Progenitor cell of endocrine pancreas (in vitro differentiated cells): ENCODE measurements around the gene SLC49A3. TPM values are rescaled to one million over a fixed set of nuclear protein-coding genes. Genes with fewer than 3 reads are reported as not detected.

ENCODE experiments used
- DNase-seq: peaks from one replicate; pipeline ENCODE4 v3.0.0; 2021; ENCODE audit warnings: low spot score; ENCODE audit not compliant: unreplicated experiment
- H3K27ac Mint-ChIP-seq: 2 replicates; pipeline ENCODE4 v1.8.0; 2021; ENCODE audit warnings: mild to moderate bottlenecking, moderate library complexity, mixed read lengths
- H3K27me3 Mint-ChIP-seq: 2 replicates; pipeline ENCODE4 v1.8.0; 2021; ENCODE audit warnings: mixed read lengths
- H3K36me3 Mint-ChIP-seq: 2 replicates; pipeline ENCODE4 v1.8.0; 2022; ENCODE audit warnings: mixed read lengths; ENCODE audit not compliant: insufficient read depth
- H3K4me1 Mint-ChIP-seq: 2 replicates; pipeline ENCODE4 v1.8.0; 2021; ENCODE audit warnings: low read depth, mixed read lengths
- H3K4me3 Mint-ChIP-seq: 2 replicates; pipeline ENCODE4 v1.8.0; 2021; ENCODE audit warnings: low read depth, mild to moderate bottlenecking, moderate library complexity, mixed read lengths
- H3K9me3 Mint-ChIP-seq: 2 replicates; pipeline ENCODE4 v1.8.0; 2021; ENCODE audit warnings: low read depth, mixed read lengths
- total RNA-seq: library from RNA; stranded (reverse); gene quantifications from 2 replicates; pipeline ENCODE4 v1.2.1, GENCODE V29; 2021
- TF ChIP-seq, protein P1 (sequence below): fragments of 200-600 bp; sonication (generic); IDR thresholded peaks from one replicate; pipeline ENCODE4 v1.5.0; 2021; ENCODE audit warnings: antibody characterized with exemption, mild to moderate bottlenecking; ENCODE audit not compliant: unreplicated experiment

SLC49A3 gene
- total RNA-seq, 1 donor from 2014 or later: 13.1 TPM

DNA sequence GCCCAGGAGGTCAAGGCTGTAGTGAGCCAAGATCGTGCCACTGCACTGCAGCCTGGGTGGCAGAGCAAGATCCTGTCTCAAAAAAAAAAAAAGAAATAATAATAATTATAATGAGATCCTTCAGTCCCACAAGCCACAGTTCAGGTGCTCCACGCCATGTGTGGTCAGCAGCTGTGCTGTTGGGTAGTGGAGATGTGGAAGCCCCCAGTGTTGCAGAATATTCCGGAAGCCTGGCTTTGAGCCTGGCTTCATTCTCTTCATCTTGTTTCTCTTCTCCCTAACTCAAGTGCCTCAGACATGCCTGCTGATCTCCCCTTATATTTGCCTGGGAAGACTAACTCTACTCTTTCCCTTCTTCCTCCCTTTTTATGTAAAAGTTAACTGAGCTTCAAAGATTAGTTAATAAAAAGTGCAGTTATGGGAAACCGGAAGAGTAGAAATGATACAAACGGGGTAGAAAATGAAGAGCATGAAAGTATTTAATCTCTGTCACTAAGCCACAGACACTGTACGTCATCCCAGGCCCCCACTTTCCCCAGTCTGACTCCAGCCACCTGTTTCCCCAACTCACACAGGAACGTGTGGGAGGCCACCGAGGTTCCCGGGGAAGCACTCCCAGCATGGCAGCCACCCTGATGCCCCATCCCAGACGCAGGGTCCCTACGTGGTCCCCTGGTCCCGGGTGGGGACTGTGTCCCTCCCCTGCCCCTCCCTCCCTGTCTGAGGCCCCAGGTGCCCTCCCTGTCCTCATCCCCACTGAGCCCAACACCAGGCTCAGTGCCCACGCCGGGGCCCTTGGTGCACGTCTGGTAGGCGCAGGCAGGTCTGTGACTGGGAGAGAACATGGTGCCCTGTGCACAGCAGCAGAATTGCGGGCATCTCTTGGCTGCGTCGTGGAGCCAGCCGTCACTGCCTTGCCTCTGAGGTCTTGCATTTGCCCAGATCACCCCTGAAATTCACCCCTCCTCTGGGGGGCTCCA lies 40.7 kb upstream of the SLC49A3 start:
- H3K36me3 Mint-ChIP-seq: peaks cover 22% of the 10 kb centered on the region
- no peak overlapping the region for H3K4me3 Mint-ChIP-seq
- peaks cover 10% of the 10 kb centered on the region for H3K4me1 Mint-ChIP-seq
- H3K27ac Mint-ChIP-seq: peak overlapping the region; percentile 21
- TF ChIP-seq, protein P1, sequence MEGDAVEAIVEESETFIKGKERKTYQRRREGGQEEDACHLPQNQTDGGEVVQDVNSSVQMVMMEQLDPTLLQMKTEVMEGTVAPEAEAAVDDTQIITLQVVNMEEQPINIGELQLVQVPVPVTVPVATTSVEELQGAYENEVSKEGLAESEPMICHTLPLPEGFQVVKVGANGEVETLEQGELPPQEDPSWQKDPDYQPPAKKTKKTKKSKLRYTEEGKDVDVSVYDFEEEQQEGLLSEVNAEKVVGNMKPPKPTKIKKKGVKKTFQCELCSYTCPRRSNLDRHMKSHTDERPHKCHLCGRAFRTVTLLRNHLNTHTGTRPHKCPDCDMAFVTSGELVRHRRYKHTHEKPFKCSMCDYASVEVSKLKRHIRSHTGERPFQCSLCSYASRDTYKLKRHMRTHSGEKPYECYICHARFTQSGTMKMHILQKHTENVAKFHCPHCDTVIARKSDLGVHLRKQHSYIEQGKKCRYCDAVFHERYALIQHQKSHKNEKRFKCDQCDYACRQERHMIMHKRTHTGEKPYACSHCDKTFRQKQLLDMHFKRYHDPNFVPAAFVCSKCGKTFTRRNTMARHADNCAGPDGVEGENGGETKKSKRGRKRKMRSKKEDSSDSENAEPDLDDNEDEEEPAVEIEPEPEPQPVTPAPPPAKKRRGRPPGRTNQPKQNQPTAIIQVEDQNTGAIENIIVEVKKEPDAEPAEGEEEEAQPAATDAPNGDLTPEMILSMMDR: no peak
- DNase-seq: no peak
- no peaks in the 10 kb centered on the region for H3K9me3 Mint-ChIP-seq
- H3K27me3 Mint-ChIP-seq: no peaks in the 10 kb centered on the region

DNA sequence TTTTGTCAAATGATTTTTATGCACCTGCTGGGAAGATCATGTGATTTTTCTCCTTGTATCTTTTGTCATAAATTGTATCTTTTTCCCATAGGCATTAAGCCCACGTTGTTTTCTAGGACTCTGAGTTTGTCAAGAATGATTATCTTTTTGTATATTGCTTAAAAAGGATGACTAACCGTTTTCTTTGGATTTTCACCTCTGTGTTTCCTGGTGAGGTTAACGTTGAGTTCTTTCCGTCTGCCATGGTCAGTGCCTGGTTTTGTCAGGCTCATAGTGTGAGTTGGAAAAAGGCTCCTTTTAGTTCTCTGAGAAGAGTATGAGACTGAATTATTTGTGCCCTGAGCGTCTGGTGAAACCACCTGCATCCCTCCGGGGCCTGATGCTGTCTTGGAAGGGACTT lies 38.6 kb upstream of the SLC49A3 start:
- Mint-ChIP-seq H3K27ac (peak overlapping the region; percentile 66), H3K4me1 (peaks cover 10% of the 10 kb centered on the region), H3K27me3 (no peaks in the 10 kb centered on the region), H3K4me3 (no peak overlapping the region), H3K36me3 (peaks cover 25% of the 10 kb centered on the region), H3K9me3 (no peaks in the 10 kb centered on the region)
- no peak for DNase-seq
- TF ChIP-seq, protein P1: no peak

DNA sequence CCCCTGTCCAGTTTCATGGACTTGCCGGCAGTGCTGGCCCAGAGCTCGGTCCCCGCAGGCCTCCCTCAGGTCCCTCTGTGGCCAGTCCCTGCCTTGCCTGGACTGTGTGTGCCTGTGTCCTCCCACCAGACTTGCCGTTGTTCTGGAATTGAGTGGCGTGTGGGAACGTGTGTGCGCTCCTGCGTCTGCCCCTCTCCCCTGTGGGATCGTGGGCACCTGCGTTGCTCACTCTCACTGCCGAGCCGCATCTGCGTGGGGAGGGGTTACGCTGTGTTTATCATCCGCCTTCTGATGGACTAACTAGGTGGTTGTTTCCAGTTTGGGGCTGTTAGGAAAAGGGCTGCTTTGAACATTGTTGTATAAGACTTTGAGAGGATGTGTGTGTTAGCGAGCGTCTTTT lies 37.9 kb upstream of the SLC49A3 start:
- peaks cover 29% of the 10 kb centered on the region for H3K36me3 Mint-ChIP-seq
- no peaks in the 10 kb centered on the region for H3K27me3 Mint-ChIP-seq
- no peak for DNase-seq
- peak overlapping the region; percentile 86 for H3K27ac Mint-ChIP-seq
- H3K4me1 Mint-ChIP-seq: peaks cover 10% of the 10 kb centered on the region
- no peaks in the 10 kb centered on the region for H3K9me3 Mint-ChIP-seq
- no peak overlapping the region for H3K4me3 Mint-ChIP-seq
- TF ChIP-seq, protein P1: no peak

DNA sequence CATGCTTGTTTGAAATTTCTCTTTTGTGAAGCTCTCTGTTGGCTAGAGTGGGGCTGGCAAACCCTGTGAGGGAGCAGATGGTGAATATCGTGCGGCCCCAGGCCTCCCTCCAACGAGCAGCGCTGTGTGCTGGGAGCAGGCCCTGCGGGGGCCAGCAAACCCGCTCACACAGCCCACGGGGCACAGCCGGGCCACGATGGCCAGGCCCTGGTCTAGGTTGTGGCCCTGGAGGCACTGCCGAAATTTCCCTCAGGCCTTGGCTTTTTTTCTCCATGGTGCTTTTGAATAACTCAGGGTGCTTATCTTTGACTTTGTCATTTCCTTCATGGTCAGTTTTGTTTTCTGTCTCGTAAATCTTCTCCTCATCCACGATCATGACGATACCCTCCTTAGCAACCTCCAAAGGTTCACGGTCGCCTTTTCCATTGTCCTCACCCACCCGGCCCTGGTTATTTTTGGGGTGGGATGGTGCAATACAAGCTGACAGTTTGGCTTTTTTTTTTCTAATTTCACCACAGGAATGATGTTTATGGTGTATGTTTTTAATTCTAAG lies 37.4 kb upstream of the SLC49A3 start:
- TF ChIP-seq, protein P1: no peak
- H3K4me3 Mint-ChIP-seq: no peak overlapping the region
- H3K36me3 Mint-ChIP-seq: peaks cover 33% of the 10 kb centered on the region
- no peak for DNase-seq
- H3K27ac Mint-ChIP-seq: peak overlapping the region; percentile 86
- no peaks in the 10 kb centered on the region for H3K27me3 Mint-ChIP-seq
- peaks cover 10% of the 10 kb centered on the region for H3K4me1 Mint-ChIP-seq
- no peaks in the 10 kb centered on the region for H3K9me3 Mint-ChIP-seq

DNA sequence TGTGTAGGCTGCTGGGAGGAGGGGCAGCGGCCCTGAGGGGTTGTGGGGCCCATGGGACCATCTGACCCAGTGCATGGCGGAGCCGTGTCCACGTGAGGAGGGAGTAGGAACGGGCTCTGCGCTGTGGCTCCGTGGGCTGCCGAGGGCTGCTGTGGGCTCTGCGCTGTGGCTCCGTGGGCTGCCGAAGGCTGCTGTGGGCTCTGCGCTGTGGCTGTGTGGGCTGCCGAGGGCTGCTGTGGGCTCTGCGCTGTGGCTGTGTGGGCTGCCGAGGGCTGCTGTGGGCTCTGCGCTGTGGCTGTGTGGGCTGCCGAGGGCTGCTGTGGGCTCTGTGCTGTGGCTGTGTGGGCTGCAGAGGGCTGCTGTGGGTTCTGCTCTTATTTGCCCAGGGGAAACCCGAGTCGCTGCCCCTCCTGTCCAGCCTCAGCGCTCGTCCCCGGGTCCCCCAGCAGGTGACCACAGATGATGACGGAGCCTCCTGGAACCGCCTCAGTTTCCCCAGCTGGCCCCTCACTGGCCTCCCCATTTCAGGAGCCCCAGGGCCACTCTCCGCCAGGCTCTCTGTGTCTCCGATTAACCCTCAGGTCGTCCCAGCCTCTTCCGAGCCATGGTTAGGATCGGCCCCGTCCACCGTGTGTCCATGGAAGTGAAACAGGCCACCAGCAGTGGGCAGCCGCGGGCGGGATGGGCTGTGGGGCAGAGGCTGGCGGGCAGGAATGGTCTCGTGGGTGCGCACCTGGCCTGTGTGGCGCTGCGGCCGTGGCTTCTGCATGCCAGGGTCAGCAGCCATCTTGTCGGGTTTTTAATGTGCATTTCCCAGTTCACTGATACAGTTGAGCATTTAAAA lies 36.7 kb upstream of the SLC49A3 start:
- Mint-ChIP-seq H3K36me3 (peaks cover 30% of the 10 kb centered on the region), H3K27me3 (no peaks in the 10 kb centered on the region), H3K27ac (peak overlapping the region; percentile 62), H3K9me3 (no peaks in the 10 kb centered on the region), H3K4me1 (peaks cover 10% of the 10 kb centered on the region), H3K4me3 (no peak overlapping the region)
- TF ChIP-seq, protein P1: no peak
- no peak for DNase-seq
